GM19193 (cell line): ENCODE measurements around the gene RASGEF1C.

Experiments used
- POLR2A ChIP-seq: IDR thresholded peaks from 4 replicates; pipeline ENCODE4 v1.6.1; 2011; ENCODE audit not compliant: insufficient read depth, insufficient read length; ENCODE audit errors: extremely low read depth

RASGEF1C gene

GRCh38 chr5:180077594-180078284 is 131.3 kb downstream of the RASGEF1C start:
- TF ChIP-seq POLR2A: no peak

- TF ChIP-seq POLR2A: no peak
Observed at GRCh38 chr5:180075703-180076102, 133.3 kb downstream of the RASGEF1C start.

GRCh38 chr5:180074462-180074861 is 134.5 kb downstream of the RASGEF1C start:
- TF ChIP-seq POLR2A: no peak

- no peak for TF ChIP-seq POLR2A
Observed at GRCh38 chr5:180072556-180072955, 136.5 kb downstream of the RASGEF1C start.

- no peak for TF ChIP-seq POLR2A
Observed at GRCh38 chr5:180072256-180072548, 136.8 kb downstream of the RASGEF1C start.

- TF ChIP-seq POLR2A: no peak
Observed at GRCh38 chr5:180071531-180072255, 137.3 kb downstream of the RASGEF1C start, which contains the start of gene RNF130. Gene RNF130 (minus strand): TSS chr5:180071759. CDS start chr5:180071702, 57 bp downstream.

GRCh38 chr5:180070756-180071530 is 138.1 kb downstream of the RASGEF1C start:
- no peak for TF ChIP-seq POLR2A

GRCh38 chr5:180069589-180070247 is 139.3 kb downstream of the RASGEF1C start:
- TF ChIP-seq POLR2A: no peak

- TF ChIP-seq POLR2A: no peak
Observed at GRCh38 chr5:180068519-180069090, 140.4 kb downstream of the RASGEF1C start.

GRCh38 chr5:180067986-180068385 is 141.0 kb downstream of the RASGEF1C start:
- no peak for TF ChIP-seq POLR2A

GRCh38 chr5:180060192-180060591 is 148.8 kb downstream of the RASGEF1C start:
- no peak for TF ChIP-seq POLR2A

- no peak for TF ChIP-seq POLR2A
Observed at GRCh38 chr5:180059326-180059725, 149.7 kb downstream of the RASGEF1C start.

GRCh38 chr5:180056153-180056552 is 152.9 kb downstream of the RASGEF1C start:
- TF ChIP-seq POLR2A: no peak

- no peak for TF ChIP-seq POLR2A
Observed at GRCh38 chr5:180054226-180054625, 154.8 kb downstream of the RASGEF1C start.
